NCI-H146 treated with DMSO at 0.1 percent for 48 hours (cell line): Measurements from ENCODE around the gene NCAPH2.

Experiments used
- DNase-seq: peaks from one replicate; lab custom pipeline; 2025; ENCODE audit not compliant: unreplicated experiment; lab: John Stamatoyannopoulos, UW

Gene NCAPH2

GRCh38 chr22:50488886-50489285 lies 19.1 kb upstream of the NCAPH2 start:
- no peak for DNase-seq

- no peak for DNase-seq
These were observed 18.4 kb upstream of the NCAPH2 start for GRCh38 chr22:50489363-50490243.

DNA sequence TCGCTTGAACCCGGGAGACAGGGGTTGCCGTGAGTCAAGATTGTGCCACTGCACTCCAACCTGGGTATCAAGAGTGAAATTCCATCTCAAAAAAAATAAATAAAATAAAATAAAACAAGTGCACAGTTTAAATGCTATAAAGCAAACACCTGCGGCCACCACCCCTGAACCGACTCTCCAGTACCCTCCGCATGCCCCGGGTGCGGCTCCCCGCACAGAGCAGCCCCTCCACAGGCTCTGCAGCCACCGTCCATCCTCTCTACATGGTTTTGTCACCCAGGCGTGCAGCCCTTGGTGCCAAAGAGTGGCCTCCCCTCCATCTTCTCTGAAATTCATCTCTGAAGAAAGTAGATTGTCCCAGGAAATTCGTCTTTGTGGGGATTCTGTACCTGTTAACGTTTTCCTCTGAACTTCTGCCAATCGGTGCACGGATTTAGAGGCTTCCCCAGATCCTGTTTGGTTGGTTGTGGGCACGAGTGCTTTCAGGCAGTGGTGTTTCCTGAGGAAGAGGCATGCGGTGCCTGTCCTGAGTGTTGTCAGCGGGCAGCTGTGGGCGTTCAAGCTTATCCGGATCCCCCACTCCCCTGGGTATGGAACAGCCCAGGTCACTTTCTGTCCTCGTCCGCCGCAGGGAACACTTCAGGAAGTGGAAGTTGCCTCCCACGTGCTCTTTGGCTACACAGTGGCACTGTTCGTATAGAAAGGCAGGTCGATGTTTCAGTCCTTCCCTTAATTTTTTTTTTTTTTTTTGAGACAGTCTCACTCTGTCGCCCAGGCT lies 17.3 kb upstream of the NCAPH2 start:
- no peak for DNase-seq

DNA sequence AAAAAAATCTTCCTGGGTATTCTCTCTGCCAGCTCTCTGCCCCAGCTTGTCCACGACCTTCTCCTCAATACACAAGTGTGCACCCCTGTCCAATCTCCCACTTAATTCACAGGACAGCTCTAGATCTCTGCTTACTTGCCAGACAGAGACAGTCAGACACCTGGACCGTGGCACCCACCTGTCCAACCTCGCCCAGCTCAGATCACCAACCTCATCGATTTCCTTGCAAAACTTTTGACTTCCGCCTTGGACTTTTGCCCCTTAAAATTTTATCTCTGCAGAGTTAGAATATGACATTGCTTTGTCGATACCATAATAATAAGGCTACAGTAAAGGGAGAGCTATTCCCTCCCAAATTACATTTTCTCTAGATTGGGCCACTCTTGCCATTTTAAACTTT lies 10.9 kb upstream of the NCAPH2 start:
- DNase-seq, result no peak

DNA sequence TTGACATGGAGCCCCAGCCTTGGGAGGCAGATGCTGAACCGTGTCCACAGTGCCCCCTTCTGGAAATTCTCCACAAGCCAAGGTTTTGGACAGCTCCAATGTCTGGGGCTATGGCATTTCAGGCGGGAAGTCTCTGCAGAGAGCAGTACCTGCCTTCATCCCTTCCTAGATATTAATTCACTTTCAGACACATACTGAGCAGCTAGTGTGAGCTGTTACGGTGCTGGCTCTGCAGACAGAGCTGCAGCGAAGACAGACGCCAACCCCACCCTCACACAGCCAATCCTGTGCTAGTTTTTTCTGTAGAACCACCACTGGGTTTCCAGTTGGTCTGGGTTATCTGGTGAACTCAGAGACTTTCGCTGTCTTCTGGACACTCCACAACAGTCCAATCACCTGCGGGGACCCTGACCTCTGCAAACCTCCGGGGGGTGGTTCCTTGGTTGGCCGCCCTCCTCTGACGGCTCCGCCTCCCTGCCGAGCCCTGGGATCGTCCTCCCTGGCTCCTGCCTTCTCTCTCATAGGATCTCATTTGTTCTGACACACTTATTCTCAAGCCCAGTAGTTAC lies 9.6 kb upstream of the NCAPH2 start:
- DNase-seq, result peak; percentile 18

DNA sequence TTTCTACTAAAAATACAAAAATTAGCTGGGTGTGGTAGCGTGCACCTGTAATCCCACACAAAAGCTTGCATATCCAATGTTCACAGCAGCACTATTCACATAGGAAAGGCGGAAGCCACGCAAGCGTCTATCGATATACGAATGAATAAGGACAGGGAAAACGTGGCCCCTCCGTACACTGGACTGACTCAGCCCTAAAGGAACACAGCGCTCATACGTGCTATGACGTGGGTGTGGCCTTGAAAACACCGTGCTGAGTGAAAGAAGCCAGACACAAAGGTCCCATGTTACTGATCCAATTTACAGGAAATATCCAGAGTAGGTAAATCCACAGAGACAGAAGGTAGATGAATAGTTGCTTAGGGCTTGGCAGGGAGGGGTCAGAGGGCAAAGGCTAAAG lies 7.6 kb upstream of the NCAPH2 start:
- DNase-seq, result no peak

- DNase-seq, result no peak
These were observed 5.9 kb upstream of the NCAPH2 start for GRCh38 chr22:50502096-50502495.

DNA sequence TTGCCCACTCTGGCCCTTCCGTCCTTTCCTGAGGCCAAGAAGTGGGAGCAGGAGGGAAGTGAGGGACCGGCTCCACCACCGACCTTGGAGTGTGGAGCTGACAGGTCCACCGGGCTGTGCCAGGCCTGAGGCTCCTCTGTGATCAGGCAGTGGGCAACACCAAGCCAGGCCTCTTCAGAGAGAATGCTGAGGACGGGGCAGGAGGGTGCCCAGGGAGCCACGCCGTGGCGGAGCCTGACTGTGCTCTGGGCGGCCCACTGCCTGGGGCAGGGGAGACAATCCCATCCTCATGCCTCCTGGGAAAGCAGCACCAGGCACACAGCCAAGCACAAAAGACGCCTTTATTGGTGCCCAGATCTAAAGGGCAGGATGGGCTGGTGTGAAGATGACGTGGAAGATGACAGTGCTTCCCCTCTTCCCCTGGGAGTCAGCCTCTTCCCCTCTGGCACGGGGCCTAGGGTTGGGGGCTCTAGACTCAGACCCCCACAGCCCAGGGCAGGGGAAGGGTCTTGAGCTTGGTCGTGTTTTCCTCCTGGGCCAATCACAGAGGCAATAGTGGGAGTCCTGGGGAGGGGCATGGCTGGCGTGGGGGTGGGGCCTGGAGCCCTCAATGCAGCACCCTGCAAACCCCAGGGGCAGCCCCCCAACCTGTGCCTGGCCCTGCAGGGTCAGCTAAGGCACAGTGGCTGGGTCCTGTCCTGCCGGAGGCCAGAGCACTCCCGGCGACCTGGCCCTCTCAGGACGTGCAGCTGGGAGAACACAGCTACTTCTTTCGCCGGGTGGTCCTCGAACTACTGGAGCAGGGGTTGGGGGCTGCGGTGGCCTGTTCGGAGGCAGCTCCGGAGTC lies 5.2 kb upstream of the NCAPH2 start:
- no peak for DNase-seq

DNA sequence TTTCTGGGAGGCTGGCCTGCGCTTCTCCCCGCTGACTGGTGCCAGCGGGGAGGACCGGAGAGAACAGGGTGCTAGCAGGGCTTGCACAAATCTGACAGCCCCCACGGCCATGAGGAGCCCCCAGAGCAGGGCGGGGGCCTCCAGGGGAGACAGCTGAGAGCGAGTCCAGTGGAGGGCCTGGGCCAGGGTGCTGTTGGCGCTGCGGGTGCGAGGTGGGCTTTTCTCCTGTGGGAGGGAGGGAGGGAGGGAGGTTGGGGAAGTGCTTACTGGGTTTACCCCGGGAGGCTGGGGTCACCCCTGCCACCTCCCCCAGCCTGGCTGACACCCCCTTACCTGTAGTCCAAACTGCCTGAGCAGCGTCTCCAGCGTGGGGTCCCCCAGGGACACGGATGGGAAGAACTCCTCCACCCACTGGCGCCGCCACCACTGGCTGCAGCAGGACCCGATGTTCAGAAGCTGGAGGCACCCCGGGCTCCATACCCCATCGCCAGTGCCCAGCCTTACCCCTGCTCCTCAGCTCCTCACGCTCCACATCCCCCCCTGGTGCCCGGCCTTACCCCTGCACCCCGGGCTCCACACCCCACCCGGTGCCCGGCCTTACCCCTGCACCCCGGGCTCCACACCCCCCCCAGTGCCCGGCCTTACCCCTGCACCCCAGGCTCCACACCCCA lies 4.4 kb upstream of the NCAPH2 start:
- DNase-seq, result no peak

DNA sequence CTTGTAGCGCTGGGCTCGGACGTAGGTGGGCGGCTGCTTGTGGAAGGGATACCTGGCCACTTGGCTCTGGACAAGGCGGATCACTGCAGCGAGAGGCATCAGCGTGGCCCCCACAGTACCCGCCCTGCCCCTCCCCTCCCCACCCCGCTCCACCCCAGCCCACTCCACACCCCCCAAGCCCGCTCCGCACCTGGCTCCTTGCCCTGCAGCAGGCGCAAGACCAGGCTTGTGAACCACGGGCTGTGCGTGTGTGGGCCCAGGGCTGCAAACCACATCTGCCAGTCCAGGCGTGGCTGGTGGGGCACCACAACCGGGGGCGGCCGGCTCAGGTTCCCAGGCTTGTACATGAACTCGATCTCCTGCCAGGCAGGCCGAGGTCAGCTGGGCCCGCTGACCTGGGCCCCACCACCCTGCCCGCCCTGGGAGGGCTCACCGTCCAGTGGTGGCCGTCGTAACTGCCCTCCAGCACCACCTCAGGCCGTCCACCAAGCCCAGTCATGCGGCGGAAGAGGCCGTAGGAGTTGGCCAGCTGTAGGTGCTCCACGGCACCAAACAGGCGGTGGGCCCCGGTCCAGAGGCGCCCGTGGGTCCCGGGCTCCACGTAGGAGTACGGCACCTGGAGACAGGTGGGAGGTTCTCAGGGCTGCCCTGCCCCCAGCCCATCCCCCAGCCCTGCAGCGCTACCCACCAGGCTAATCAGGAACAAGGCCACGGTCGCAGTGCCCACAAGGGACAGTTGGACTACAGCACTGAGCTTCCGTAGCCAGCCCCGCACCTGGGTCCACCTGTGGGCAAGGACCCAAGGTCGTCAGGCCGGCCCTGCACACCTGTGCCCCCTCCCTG lies 3.4 kb upstream of the NCAPH2 start:
- DNase-seq, result no peak

DNA sequence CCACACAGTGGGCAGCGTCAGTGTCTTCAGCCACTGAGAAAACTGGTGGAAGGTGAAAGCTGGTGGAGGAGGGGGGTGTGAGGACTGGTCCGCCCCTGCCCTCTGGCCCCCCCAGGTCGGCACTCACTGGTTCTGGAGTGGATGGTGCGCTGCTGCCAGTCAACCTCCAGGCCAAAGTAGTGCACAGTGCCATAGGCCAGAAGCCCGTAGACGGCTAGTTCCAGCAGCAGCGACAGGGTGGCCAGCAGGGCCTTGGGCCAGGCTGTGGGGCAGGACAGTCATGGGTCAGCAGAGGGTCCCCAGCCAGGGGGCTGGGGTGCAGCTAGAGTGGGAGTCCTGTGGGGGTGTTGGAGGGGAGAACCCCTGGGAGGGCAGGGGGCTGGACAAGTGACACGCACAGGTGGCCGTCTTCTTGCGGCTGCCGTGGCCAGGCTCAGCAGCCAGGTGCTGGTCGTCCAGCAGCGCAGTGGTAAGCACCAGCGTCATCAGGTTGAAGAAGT lies 2.7 kb upstream of the NCAPH2 start:
- no peak for DNase-seq

- DNase-seq, result peak; percentile 86
These were observed 2.0 kb upstream of the NCAPH2 start for GRCh38 chr22:50505776-50506610.

- DNase-seq, result no peak
These were observed 1.2 kb upstream of the NCAPH2 start for GRCh38 chr22:50506611-50507420.

DNA sequence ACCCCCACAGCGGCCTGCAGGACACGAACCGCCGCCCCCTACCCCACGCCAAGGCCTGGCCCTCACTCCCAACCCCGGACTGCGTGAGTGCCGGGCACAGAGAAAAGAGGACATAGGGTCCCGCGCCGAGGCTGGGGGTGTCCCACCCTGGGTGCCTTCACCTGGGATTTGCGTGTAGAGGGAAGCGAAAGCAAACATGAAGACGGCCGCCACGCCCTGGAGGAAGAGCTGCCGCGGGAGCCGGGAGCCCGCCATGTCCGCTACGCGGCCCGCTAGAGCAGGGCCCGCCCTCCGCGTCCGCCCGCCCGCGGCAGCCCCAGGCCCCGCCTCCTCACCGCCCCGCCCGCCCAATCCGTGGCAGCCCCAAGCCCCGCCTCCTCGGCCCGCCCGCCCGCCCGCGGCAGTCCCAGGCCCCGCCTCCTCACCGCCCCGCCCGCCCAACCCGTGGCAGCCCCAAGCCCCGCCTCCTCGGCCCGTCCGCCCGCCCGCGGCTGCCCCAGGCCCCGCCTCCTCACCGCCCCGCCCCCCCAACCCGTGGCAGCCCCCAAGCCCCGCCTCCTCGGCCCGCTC lies 518 bp upstream of the NCAPH2 start, which contains the start of gene LMF2:
Gene LMF2 (minus strand): TSS at position 282 of the 570 bp plus-strand sequence. CDS start 27 bp downstream, at position 255.
- peak; percentile 73 for DNase-seq

- no peak for DNase-seq
These were observed 873 bp downstream of the NCAPH2 start for GRCh38 chr22:50508897-50509296.

- DNase-seq, result no peak
These were observed 5.2 kb downstream of the NCAPH2 start for GRCh38 chr22:50513175-50513574.

DNA sequence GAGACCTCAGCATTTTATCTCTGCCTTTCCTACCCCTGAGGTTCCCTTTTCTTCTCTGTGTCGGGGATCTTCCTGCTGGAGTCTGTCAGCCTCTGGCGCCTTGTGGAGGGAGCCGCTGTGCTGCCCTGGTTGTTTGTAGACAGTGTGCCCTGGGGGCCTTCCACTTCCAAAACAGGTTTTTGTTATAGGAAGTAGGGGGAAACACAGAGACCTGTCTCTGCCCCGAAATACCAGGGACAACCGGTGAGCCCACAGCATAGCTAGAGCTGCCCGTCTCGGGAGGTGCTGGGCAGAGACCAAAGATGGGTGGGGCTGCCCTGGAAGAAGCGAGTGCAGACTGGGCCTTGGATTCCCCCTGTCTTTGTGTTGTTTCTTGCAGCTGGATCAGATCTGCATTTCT lies 8.0 kb downstream of the NCAPH2 start:
- DNase-seq, result no peak
